Adipocyte (in vitro differentiated cells): ENCODE measurements around the gene GABRA1.

ENCODE experiments used
- DNase-seq: peaks from one replicate; pipeline ENCODE4 v3.0.0-alpha.2; 2015; ENCODE audit warnings: low read depth
- H3K27me3 ChIP-seq: replicated peaks from 2 replicates; pipeline ENCODE4 v1.7.0; 2013; ENCODE audit warnings: mild to moderate bottlenecking, low read length, moderate library complexity; ENCODE audit not compliant: control insufficient read depth, insufficient read depth
- H3K36me3 ChIP-seq: 2 replicates; pipeline ENCODE4 v1.7.0; 2013; ENCODE audit warnings: low read length, mild to moderate bottlenecking, moderate library complexity; ENCODE audit not compliant: control insufficient read depth, insufficient read depth, severe bottlenecking
- H3K4me1 ChIP-seq: 2 replicates; pipeline ENCODE4 v1.7.0; 2013; ENCODE audit warnings: mild to moderate bottlenecking, low read length, moderate library complexity; ENCODE audit not compliant: control insufficient read depth, insufficient read depth
- H3K4me3 ChIP-seq: 2 replicates; pipeline ENCODE4 v1.7.0; 2013; ENCODE audit warnings: mild to moderate bottlenecking, low read length, moderate library complexity
- H3K9ac ChIP-seq: 2 replicates; pipeline ENCODE4 v1.7.0; 2013; ENCODE audit warnings: mild to moderate bottlenecking, low read length, moderate library complexity
- H3K9me3 ChIP-seq: 2 replicates; pipeline ENCODE4 v1.7.0; 2013; ENCODE audit warnings: mild to moderate bottlenecking, low read length, moderate library complexity; ENCODE audit not compliant: control insufficient read depth

GABRA1 gene

DNA sequence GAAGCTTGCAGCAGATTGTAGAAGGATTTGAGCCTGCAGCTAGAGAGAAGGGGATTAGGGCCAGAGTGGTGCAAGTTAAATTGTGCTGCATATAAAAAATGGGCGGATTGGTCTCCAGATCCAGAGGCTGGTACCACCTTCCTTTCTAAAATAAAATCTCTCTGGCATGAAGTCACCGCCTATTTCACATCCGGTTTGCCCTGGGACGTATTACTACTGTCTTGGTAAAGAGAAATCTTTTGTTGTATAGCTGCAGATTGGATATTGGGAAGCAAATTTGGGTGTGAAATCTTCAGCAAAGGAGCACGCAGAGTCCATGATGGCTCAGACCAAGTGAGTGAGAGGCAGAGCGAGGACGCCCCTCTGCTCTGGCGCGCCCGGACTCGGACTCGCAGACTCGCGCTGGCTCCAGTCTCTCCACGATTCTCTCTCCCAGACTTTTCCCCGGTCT, at the start of gene GABRA1:
Gene GABRA1, plus strand, starts transcription at position 180 of the 451 bp plus-strand sequence. CDS start 2,691 bp downstream, outside the sequence.
- no peaks in the 10 kb centered on the region for H3K9me3 ChIP-seq

DNA sequence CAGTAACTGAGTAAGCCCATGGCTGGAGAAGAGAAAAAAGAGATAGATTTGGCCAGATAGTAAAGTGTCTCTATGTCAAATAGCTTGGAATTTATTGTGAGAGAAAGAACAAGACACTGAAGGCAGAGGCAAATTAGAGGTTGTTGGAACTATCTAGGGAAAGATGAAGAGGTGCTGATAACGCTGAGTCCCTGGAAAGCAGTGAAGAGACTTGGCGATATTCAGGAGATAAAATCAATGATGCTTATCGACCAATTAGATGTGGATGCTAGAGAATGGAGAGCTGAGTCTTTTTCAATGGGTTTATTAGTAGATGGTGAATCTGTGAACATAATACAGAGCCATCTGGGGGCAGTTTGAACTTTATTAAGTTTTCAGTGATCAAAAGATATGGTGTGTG, 48.6 kb upstream of the GABRA1 start:
- H3K36me3 ChIP-seq, result no peaks in the 10 kb centered on the region
- H3K4me3 ChIP-seq, result no peak overlapping the region
- H3K9me3 ChIP-seq, result no peaks in the 10 kb centered on the region
- H3K4me1 ChIP-seq, result no peaks in the 10 kb centered on the region
- no peaks in the 10 kb centered on the region for H3K27me3 ChIP-seq
- no peak overlapping the region for H3K9ac ChIP-seq
- no peak for DNase-seq

More for the DNA sequence above, at the start of gene GABRA1:
- Histone ChIP-seq H3K36me3 (no peaks in the 10 kb centered on the region), H3K9ac (no peak within 1 kb of the TSS), H3K27me3 (peaks cover 27% of the 10 kb centered on the region), H3K4me1 (no peaks in the 10 kb centered on the region), H3K4me3 (peak within 1 kb of the TSS; percentile 63)
- no peak for DNase-seq

DNA sequence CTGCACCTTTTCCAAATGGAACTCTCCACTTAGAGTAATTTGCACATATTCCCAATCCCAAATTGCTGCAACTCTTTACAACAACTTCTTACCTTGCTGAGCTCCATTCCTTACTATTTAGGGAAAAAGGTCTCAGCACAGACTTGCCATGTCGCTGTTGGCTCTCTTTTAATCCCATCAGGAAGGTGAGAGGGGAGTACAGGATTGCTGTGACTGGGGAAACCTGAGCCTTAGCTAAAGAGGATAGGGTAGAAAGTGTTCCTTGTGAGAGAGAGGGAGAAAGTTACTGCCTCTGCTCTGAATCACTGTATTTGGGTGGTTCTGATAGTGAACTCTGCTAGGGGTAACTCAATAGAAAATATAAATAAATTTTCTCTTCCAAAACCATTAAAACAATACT, 43.7 kb upstream of the GABRA1 start:
- Histone ChIP-seq H3K9ac (no peak overlapping the region), H3K27me3 (no peaks in the 10 kb centered on the region), H3K36me3 (no peaks in the 10 kb centered on the region), H3K4me1 (no peaks in the 10 kb centered on the region), H3K9me3 (no peaks in the 10 kb centered on the region), H3K4me3 (no peak overlapping the region)
- no peak for DNase-seq

DNA sequence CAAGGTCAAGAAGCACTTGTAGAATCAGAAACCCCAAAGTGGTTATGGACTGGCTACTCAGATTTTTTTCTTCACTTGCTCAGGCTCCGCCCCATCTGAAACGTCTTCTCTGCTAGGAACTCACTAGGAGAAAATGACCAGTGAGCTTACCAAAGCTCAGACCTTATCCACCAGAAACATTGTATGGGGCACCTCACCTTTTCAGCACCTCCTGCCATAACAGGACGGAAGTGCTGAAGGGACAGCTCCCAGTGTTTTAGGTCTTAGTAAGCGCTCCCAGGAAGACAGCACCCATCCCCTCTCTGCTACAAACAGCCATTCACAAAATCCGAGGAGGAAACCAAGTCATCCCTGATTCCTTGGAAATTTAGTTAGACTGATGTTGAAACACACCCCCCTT, 1.2 kb upstream of the GABRA1 start:
- Histone ChIP-seq H3K9me3 (no peaks in the 10 kb centered on the region), H3K4me1 (no peaks in the 10 kb centered on the region), H3K9ac (no peak overlapping the region), H3K27me3 (peaks cover 27% of the 10 kb centered on the region), H3K36me3 (no peaks in the 10 kb centered on the region), H3K4me3 (no peak overlapping the region)
- DNase-seq, result no peak

DNA sequence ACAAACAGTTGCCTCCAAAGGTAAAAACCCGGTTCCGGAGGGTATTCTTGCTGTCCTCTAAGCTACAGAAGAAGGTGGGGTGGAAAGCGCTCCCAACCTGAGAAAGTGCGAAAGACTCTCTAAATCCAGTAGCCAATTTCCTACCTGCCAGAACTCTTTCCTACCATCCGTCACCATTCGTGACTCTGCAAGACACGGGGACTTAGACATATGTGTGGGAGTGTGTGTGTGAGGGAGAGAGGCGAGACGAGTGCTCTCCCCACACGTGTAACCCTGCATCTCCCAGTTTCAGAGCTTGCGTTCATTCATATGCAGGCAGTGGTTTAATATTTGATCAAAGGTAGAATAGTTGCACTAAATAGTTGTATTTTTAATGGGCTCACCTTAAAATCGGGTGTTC, 473 bp upstream of the GABRA1 start:
- Histone ChIP-seq H3K4me3 (peak overlapping the region; percentile 63), H3K27me3 (peaks cover 27% of the 10 kb centered on the region), H3K9me3 (no peaks in the 10 kb centered on the region), H3K9ac (no peak overlapping the region), H3K36me3 (no peaks in the 10 kb centered on the region), H3K4me1 (no peaks in the 10 kb centered on the region)
- no peak for DNase-seq

DNA sequence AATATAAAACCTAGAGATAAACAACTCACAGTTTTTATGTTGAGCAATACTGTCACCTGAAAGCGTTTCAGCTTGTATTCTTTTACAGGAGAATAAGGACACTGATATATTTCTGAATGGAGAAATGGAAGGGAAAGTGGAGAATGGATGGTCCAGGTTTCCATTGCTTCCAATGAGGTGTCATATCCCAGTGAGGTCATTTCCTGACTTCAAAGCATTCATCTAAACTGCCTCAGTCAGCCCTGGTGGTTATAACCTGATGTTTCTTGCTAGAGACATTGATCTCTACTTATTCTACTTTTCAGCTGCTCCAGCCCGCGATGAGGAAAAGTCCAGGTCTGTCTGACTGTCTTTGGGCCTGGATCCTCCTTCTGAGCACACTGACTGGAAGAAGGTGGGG, 2.6 kb downstream of the GABRA1 start:
- no peak for DNase-seq
- Histone ChIP-seq H3K27me3 (peaks cover 27% of the 10 kb centered on the region), H3K9ac (no peak overlapping the region), H3K4me3 (no peak overlapping the region), H3K9me3 (no peaks in the 10 kb centered on the region), H3K4me1 (no peaks in the 10 kb centered on the region), H3K36me3 (no peaks in the 10 kb centered on the region)

DNA sequence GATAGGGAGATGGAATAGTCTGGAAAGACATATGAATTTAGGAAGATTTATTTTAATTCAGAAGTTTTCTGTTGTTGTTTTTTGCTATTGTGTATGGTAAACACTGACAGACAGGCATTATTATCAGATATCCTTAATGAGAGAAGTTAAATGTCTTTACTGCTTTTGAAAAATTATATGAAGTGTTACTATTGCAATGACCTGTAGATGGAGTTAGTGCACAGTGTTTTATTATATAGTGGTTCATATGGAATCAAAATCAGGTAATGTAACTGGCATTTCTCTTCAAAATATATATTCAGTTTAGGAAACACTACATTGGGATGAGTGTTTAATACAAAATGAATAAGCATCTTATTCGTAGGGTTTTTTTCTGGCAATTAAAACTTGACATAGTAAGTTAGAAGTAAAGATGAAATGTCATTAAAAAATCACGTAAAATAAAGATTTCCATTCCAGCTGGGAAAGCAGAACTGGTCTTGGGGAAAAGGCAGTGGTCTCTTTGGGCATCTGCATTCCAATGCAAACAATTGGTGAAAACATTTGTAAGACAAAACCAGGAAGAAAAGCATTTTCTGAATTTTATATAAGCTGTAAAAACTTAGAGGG, 3.9 kb downstream of the GABRA1 start:
- peak; percentile 2 for DNase-seq
- Histone ChIP-seq H3K27me3 (peaks cover 26% of the 10 kb centered on the region), H3K9me3 (no peaks in the 10 kb centered on the region), H3K4me1 (no peaks in the 10 kb centered on the region), H3K4me3 (no peak overlapping the region), H3K36me3 (no peaks in the 10 kb centered on the region), H3K9ac (no peak overlapping the region)

DNA sequence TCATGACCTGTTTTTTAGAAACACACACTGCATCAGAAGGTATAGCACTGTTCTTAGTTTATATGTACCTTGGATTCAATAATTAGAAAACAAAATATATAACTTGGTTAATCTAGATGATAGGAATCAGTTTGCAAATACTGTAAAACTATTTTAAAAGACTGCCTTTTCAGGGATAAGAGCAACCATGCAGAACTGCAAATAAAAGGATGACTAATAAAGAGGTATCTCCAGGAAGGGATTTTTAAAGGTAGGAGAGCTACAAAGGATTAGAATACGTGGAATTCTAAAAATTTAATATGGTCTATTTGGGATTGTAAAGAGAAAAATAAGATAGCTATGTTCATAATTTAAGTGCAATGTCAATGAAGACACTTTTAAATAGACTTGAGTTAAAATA, 9.4 kb downstream of the GABRA1 start:
- Histone ChIP-seq H3K4me3 (no peak overlapping the region), H3K4me1 (no peaks in the 10 kb centered on the region), H3K36me3 (no peaks in the 10 kb centered on the region), H3K27me3 (no peaks in the 10 kb centered on the region), H3K9me3 (no peaks in the 10 kb centered on the region), H3K9ac (no peak overlapping the region)
- DNase-seq, result no peak

DNA sequence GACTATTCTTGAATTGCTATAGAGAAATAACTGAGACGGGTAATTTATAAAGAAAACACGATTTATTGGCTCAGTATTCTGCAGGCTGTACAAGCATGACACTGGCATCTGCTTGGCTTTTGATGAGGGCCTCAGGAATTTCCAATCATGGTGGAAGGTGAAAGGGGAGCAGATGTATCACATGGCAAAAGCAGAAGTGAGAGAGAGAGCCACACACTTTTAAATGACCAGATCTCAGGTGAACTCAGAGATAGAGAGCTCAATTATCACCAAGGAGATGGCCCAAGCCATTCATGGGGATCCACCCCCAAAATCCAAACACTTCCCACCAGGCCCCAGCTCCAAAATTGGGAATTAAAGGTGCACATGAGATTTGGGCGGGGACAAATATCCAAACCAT, 15.3 kb downstream of the GABRA1 start:
- Histone ChIP-seq H3K9me3 (no peaks in the 10 kb centered on the region), H3K36me3 (no peaks in the 10 kb centered on the region), H3K9ac (no peak overlapping the region), H3K4me3 (no peak overlapping the region), H3K4me1 (no peaks in the 10 kb centered on the region), H3K27me3 (no peaks in the 10 kb centered on the region)
- no peak for DNase-seq

DNA sequence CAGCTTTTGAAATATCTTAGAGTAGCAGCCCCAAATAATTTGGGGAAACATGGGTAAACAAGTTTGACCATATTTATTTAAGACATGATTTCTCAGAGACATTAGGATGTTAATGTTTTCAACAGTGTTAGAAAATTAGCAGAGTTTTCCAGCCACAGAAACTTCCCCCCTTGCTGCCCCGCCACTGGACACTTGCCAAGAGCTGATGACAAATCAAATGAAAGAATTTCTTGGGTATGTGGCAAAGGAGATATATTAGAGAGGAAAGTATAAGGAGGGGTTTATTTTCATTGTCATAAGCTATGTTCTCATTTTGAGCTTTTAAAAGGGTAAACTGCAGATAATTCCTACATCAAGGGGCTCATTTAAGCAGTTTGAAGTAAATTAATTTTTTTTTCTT, 15.9 kb downstream of the GABRA1 start:
- H3K9ac ChIP-seq, result no peak overlapping the region
- no peak for DNase-seq
- no peak overlapping the region for H3K4me3 ChIP-seq
- H3K36me3 ChIP-seq, result no peaks in the 10 kb centered on the region
- no peaks in the 10 kb centered on the region for H3K27me3 ChIP-seq
- no peaks in the 10 kb centered on the region for H3K4me1 ChIP-seq
- no peaks in the 10 kb centered on the region for H3K9me3 ChIP-seq

DNA sequence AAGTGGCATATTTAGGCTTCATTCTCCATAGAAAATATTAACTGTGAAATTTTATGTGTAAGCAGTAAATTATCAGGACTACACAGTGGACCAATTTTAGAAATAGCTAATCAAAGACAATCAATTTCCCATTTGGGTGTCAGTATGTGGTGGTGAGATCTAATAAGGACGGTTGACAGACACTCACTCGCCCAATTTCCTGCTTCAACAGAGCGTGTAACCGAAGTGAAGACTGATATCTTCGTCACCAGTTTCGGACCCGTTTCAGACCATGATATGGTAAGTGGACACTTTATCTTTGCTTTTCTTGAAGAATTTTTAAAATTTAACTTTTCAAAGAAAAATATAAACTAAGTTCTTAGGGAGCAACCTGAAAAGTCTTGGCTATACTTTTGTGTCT, 17.6 kb downstream of the GABRA1 start:
- Histone ChIP-seq H3K9me3 (no peaks in the 10 kb centered on the region), H3K4me3 (no peak overlapping the region), H3K27me3 (no peaks in the 10 kb centered on the region), H3K9ac (no peak overlapping the region), H3K36me3 (no peaks in the 10 kb centered on the region), H3K4me1 (no peaks in the 10 kb centered on the region)
- no peak for DNase-seq

DNA sequence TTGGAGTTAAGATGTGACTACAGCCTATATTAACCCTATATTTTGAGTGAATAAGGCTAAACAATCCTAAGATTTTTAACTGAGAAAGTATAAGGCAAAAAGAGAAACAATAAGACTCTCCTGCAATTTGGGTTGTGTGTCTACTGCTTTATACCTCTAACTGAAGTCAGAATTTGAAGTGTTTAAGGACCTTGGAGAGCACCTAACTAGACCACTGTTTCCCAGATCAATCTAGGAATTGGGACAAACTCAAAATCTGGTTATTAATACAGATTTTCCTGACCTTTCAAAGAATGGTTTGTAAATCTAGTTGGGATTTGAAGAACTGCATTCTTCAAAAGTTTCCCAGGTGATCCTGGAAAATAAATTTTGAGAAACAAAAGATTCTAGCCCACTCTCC, 42.1 kb downstream of the GABRA1 start:
- H3K4me1 ChIP-seq, result no peaks in the 10 kb centered on the region
- no peak overlapping the region for H3K4me3 ChIP-seq
- no peak for DNase-seq
- no peak overlapping the region for H3K9ac ChIP-seq
- H3K9me3 ChIP-seq, result no peaks in the 10 kb centered on the region
- H3K27me3 ChIP-seq, result no peaks in the 10 kb centered on the region
- H3K36me3 ChIP-seq, result no peaks in the 10 kb centered on the region
